Midbrain (tissue), 1 donor: ENCODE measurements around the gene STPG4.
"Not testable (repeated sequence)": the region's sequence is repeated elsewhere in the genome, so short reads cannot be mapped to it uniquely, and the experiment has no call there.

Experiments
- DNase-seq: peaks from one replicate; lab custom pipeline; 2025; lab: John Stamatoyannopoulos, UW

Gene STPG4

GRCh38 chr2:47173986-47174732 is 19.1 kb upstream of the STPG4 start:
- peak; percentile 51 for DNase-seq

DNA sequence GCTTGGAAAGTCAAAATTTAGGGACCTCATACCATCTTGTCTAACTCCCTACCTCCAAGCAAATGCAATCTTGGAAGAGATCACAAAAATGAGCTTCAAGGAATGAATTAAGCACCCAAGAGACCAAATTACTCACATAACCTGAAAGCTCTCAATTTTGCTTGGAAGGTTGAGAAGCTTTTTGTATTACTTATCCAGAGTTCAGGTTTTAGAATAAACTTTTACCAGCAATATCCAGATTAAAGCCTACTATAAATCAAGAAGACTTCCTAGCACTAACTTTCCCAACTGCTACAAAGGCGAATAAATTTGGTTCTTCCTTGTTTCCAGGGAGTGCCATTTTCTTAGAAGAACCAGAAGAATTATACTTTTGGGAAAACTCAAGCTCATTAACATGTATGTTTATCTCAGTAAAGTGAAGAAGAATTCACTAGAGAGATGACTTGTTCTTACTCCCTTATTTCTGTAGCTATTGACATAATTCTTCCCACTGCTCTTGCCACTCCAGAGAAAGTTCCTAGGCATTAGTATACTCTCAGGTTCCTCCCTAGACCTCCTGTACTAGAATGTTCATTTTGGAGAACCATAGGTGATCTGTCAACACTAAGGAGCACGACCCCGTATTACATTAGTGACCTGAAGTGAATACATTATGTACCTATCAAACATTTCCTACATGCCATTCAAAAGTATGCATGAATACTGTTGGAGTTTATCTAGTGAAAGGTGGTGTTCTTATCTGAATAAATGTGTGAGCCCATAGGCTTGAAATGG is 18.0 kb upstream of the STPG4 start:
- no peak for DNase-seq

GRCh38 chr2:47172156-47172921 is 17.2 kb upstream of the STPG4 start:
- DNase-seq: no peak

GRCh38 chr2:47169784-47170183 is 14.7 kb upstream of the STPG4 start:
- no peak for DNase-seq

DNA sequence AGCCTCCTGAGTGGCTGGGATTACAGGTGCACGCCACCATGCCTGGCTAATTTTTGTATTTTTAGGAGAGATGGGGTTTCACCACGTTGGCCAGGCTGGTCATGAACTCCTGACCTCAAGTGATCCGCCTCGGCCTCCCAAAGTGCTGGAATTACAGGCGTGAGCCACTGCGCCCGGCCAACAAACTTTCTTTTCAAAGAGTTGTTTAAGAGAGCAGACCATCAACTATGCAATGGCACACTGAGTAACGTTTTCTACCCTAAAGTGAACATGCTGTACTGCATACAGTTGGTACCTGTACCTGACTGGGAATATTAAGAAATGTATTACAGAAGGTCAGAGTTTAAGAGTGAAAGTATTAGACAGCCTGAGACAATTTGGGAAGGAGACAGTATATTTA is 13.8 kb upstream of the STPG4 start:
- DNase-seq: not testable (repeated sequence)

DNA sequence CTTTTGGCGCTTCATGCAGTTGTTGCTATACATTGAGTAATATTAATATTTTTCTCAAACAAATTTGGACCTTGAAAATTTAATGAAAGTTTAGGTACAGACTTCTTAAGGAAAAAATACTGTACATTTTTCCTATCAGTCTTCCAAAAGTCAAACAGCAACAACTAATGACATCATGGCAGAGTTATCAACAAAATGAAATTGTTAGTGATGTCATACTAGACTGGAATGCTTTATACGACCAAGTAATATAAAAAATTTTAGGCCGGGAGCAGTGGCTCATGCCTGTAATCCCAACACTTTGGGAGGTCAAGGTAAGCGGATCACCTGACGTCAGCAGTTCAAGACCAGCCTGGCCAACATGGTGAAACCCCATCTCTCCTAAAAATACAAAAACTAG is 12.0 kb upstream of the STPG4 start:
- DNase-seq: no peak

- DNase-seq: no peak
Measured at GRCh38 chr2:47165001-47165555, 10.0 kb upstream of the STPG4 start.

GRCh38 chr2:47162780-47163179 is 7.7 kb upstream of the STPG4 start:
- DNase-seq: no peak

DNA sequence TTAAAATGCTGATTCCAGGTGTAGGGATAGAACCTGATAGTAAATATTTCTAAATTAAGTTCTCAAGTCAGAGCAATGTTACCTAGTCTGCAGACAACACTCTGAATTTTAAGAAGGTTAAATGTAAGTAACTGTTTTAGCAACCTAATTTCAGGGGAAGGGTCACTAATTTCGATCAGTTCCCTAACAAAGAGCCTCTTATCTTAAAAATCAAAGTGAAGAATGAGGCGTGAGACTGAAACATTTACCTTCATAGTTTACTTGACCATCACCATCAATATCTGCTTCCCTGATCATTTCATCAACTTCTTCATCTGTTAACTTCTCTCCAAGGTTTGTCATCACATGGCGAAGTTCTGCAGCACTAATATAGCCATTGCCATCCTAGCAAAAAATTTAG is 6.4 kb upstream of the STPG4 start:
- no peak for DNase-seq

DNA sequence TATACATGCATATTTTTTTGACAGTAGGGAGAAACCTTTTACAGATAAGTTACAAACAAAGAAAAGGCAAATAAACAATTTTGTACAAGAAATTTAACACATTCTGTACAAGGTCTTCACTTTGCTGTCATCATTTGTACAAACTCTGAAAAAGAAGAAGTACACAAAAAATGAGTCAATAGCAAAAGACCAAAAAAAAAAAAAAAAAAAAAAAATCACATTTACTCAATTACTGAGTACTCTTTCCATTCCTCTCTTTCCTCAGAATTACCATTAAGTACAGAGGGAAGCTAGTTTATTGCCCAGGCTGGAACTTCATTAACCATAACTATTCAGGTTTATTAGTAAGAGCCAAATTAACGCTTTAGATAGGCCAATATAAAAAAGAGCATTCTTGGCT is 5.6 kb upstream of the STPG4 start:
- DNase-seq: no peak

GRCh38 chr2:47160211-47160610 is 5.1 kb upstream of the STPG4 start:
- no peak for DNase-seq

DNA sequence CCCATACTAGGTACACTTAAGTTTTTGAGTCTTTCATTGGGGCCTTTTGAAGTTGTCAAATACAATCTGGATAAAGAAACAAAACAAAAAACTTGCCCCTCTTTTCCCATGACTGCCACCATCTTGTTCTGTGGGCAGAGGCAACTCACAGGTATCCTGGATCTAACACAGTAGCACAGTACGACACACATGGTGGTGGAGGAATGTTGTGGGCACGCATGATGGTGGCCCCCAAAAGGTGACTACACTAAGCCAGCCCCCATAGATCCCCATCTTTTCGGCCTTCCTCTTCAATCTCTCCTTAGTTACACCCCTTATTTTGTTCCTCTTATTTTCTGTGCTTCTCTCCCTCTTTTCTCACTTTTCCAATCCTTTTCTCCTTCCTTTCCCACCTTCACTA is 4.5 kb upstream of the STPG4 start:
- no peak for DNase-seq

- DNase-seq: no peak
Measured at GRCh38 chr2:47158576-47158975, 3.5 kb upstream of the STPG4 start.

GRCh38 chr2:47152803-47153202 is 2.3 kb downstream of the STPG4 start:
- DNase-seq: no peak

GRCh38 chr2:47150175-47150574 is 4.9 kb downstream of the STPG4 start:
- DNase-seq: no peak

DNA sequence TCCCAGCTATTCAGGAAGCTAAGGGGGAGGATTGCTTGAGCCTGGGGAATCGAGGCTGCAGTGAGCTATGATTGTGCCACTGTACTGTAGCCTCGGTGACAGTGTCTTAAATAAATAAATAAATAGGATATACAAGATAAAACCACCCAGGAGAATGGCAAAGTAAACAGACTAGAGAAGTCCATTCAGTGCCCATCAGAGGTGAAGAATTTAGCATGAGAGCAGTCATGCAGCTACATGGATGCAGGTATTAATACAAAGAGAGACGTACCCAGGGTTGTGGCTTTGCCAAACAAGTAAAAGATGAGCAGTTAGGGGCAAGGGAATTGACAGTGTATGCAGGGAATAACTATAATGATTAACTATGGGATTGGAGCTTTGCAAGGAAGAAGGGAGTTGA is 8.1 kb downstream of the STPG4 start:
- no peak for DNase-seq

DNA sequence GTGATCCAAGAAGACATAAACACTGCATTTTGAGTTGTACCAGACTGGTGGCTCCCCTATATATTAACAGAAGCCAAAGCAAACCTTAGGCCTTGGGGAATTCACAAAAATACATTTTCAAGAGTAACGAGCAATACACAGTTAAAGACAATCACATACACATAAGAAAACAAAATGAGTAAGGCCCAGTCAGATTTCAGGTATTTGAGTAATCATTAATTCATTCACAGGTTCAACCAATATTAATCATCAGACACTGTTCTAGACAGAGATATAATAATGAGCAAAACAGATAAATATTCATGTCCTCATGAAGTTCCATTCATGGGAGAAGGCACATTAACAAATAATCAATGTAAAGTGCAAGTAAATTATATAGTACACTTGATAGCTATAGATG is 9.6 kb downstream of the STPG4 start:
- no peak for DNase-seq

DNA sequence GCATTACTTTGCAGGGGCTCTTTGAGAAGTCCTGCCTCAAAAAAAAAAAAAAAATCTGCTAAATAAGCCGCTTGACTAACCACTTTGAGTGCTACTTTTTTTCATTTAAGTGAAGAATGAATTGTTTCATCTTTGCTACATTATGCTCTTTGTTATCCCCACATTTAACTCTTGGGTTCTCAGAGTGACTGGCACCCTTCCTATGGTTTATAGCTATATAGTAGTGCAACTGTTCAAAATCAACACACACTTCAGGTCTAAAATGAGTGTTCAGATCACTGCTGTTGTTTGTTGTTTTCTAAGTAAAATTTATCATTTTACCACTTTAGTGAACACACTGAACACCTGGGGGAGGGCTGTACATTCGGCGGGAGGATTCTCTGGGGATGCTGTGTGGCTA is 13.6 kb downstream of the STPG4 start:
- DNase-seq: no peak

DNA sequence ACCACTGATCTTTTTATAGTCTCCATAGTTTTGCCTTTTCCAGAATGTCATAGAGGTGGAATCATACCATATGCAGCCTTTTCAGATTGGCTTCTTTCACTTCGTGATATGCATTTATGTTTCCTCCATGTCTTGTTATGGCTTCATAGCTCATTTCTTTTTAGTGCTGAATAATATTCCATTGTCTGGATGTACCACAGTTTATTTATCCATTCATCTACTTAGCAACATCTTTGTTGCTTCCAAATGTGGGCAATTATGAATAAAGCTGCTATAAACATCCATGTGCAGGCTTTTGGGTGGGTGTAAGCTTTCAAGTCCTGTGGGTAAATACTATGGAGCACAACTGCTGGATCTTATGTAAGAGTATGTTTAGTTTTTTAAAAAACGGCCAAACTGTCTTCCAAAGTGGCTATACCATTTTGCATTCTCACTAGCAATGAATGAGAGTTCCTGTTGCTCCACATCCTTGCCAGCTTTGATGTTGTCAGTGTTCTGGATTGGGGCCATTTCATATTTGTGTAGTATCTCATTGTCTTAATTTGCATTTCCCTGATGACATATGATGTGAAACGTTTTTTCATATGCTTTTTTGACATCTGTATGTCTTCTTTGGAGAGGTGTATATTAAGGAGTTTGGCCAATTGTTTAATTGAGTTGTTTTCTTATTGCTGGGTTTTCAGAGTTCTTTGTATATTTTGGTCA is 20.6 kb downstream of the STPG4 start:
- no peak for DNase-seq

GRCh38 chr2:47133046-47133445 is 22.1 kb downstream of the STPG4 start:
- no peak for DNase-seq

- DNase-seq: no peak
Measured at GRCh38 chr2:47129191-47129706, 25.9 kb downstream of the STPG4 start.

GRCh38 chr2:47128705-47129104 is 26.4 kb downstream of the STPG4 start:
- no peak for DNase-seq
